ENCODE data around the gene HAUS5. TPM values are rescaled to one million over a fixed set of nuclear protein-coding genes. Genes with fewer than 3 reads are reported as not detected.
"Not testable (repeated sequence)": the region's sequence is repeated elsewhere in the genome, so short reads cannot be mapped to it uniquely, and the experiment has no call there.

The HAUS5 gene
- total RNA-seq, 4 donors from 2014 or later, result 7.9 to 17.8 (median 10.2) TPM

DNA sequence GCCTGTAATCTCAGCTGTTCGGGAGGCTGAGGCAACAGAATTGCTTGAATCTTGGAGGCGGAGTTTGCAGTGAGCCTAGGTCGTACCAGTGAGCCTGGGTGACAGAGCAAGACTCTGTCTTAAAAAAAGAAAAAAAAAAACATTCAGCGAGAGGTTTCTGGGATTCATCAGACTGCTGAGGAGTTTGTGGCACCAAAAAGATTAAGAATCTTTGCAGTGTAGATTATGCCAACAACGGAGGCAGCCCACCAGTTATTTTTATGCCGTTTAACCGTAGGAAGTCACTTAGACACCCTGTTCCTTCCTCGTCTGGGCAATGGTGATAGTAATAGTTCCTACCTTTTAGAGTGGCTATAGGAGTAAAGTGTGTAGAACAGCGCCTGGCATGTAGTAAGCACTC lies 38.0 kb downstream of the HAUS5 start:
- Histone ChIP-seq H3K27me3 (no peaks in the 10 kb centered on the region), H3K4me1 (peaks cover 10 to 15% of the 10 kb centered on the region in 2 donors), H3K36me3 (peaks cover 16 to 46% of the 10 kb centered on the region in 2 donors), H3K4me3 (replicated peaks in 1 of 3) (no peak overlapping the region), H3K27ac (no peak overlapping the region), H3K9me3 (no peaks in the 10 kb centered on the region)
- TF ChIP-seq POLR2A (IDR thresholded peaks at IDR 0.05), result no peak
- TF ChIP-seq, protein P1, sequence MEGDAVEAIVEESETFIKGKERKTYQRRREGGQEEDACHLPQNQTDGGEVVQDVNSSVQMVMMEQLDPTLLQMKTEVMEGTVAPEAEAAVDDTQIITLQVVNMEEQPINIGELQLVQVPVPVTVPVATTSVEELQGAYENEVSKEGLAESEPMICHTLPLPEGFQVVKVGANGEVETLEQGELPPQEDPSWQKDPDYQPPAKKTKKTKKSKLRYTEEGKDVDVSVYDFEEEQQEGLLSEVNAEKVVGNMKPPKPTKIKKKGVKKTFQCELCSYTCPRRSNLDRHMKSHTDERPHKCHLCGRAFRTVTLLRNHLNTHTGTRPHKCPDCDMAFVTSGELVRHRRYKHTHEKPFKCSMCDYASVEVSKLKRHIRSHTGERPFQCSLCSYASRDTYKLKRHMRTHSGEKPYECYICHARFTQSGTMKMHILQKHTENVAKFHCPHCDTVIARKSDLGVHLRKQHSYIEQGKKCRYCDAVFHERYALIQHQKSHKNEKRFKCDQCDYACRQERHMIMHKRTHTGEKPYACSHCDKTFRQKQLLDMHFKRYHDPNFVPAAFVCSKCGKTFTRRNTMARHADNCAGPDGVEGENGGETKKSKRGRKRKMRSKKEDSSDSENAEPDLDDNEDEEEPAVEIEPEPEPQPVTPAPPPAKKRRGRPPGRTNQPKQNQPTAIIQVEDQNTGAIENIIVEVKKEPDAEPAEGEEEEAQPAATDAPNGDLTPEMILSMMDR (IDR thresholded peaks at IDR 0.05), result no peak
- DNase-seq, result no peak
- WGBS, 2 donors, result 86 to 90% methylated on average over 9 of the region's 9 CpGs
- intact Hi-C loops (cut with DNase I), result no loop called here

DNA sequence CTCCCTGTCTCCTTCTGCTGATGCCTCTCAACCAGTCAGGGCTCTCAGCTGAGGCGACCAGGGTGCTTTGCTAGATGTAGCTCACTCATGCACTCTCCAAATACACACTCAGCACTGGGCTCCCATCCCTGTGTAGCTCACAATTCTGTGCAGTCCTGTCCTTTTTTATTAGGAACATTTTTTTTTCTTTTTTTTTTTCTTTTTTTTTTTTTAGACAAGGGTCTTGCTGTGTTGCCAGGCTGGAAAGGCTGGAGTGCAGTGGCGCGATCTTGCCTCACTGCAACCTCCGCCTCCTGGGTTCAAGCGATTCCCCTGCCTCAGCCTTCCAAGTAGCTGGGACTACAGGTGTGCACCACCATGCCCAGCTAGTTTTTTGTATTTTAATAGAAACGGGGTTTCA lies 42.3 kb downstream of the HAUS5 start:
- H3K9me3 ChIP-seq; H3K27ac ChIP-seq; H3K4me1 ChIP-seq; H3K27me3 ChIP-seq; intact Hi-C loops (cut with DNase I); DNase-seq; H3K4me3 ChIP-seq (replicated peaks in 1 of 3): not testable (repeated sequence)
- H3K36me3 ChIP-seq, result peaks cover 49 to 82% of the 10 kb centered on the region in 2 donors
- WGBS, 2 donors, result 96 to 97% methylated on average over 6 of the region's 6 CpGs

DNA sequence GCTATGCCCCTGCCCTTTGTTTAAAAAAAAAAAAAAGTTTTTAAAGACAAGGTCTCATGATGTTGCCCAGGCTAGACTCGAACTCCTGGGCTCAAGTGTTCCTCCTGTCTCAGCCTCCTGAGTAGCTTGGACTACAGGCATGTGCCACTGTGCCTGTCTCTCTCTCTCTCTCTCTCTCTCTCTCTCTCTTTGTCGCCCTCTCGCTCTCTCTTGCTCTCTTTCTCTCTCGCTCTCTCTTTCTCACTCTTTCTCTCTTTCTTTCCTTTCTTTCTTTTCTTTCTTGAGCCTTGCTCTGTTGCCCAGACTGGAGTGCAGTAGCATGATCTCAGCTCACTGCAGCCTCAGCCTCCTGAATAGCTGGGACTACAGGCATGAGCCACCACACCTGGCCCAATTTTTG lies 43.1 kb downstream of the HAUS5 start:
- no peak overlapping the region for H3K4me3 ChIP-seq (replicated peaks in 1 of 3)
- WGBS, 2 donors, result 94 to 97% methylated on average over 4 of the region's 4 CpGs
- H3K36me3 ChIP-seq, result peaks cover 56 to 82% of the 10 kb centered on the region in 2 donors
- no peaks in the 10 kb centered on the region for H3K4me1 ChIP-seq
- no peak for TF ChIP-seq POLR2A (IDR thresholded peaks at IDR 0.05)
- TF ChIP-seq, protein P1 (IDR thresholded peaks at IDR 0.05), result no peak
- intact Hi-C loops (cut with DNase I), result no loop called here
- H3K27me3 ChIP-seq, result no peaks in the 10 kb centered on the region
- no peak overlapping the region for H3K27ac ChIP-seq
- no peaks in the 10 kb centered on the region for H3K9me3 ChIP-seq
- no peak for DNase-seq

DNA sequence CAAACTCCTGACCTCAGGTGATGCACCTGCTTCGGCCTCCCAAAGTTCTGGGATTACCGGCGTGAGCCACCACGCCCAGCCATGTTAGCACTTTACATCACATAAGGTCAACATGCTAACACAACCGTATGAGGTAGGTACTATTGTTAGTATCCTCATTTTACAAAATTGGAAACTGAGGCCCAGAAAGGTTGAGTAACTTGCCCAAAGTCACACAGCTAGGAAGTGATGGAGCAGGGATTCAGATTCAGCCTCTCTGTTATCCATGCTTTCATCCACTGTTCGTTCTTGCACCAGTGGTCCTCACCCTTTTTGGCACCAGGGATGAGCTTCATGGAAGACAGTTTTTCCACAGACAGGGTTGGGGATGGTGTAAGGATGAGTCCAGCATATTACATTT lies 44.2 kb downstream of the HAUS5 start:
- no peak for DNase-seq
- Histone ChIP-seq H3K4me1 (no peaks in the 10 kb centered on the region), H3K27me3 (no peaks in the 10 kb centered on the region), H3K9me3 (no peaks in the 10 kb centered on the region), H3K27ac (no peak overlapping the region), H3K4me3 (replicated peaks in 1 of 3) (no peak overlapping the region), H3K36me3 (peaks cover 57 to 74% of the 10 kb centered on the region in 2 donors)
- WGBS, 2 donors, result 91 to 100% methylated on average over 6 of the region's 6 CpGs
- intact Hi-C loops (cut with DNase I), result no loop called here
- TF ChIP-seq, protein P1 (IDR thresholded peaks at IDR 0.05), result no peak
- no peak for TF ChIP-seq POLR2A (IDR thresholded peaks at IDR 0.05)

DNA sequence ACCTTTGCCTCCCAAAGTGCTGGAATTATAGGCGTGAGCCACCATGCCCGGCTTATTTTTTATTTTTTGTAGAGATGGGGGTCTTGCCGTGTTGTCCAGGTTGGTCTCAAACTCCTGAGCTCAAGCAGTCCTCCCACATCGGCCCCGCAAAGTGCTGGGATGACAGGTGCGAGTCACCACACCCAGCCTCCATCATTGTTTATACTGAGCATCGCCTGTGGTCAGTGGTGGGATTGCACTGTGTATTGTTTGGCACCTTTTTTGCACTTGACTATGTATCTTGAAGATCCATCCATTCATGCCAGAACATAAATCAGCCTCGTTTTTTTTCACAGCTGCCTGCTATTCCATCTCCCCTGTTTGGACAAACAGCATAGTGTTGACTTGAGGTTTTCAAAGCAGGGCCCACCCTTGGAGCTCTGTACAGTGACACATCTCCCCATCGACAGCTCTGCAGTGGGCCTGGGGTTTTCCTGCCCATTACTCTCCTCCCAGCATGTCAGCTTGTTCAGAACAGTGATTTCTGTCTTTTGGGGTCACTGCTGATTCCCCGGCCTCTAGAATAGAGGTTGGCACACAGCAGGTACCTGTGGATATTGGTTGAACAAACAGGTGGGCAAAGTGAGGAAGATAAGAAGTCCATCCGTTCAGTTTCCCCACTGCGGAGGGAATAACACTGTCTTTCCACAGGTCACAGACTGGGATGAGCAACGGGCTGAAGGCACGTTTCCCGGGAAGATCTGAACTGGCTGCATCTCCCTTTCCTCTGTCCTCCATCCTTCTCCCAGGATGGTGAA lies 45.6 kb downstream of the HAUS5 start:
- intact Hi-C loops (cut with DNase I), result no loop called here
- no peak for TF ChIP-seq POLR2A (IDR thresholded peaks at IDR 0.05)
- TF ChIP-seq, protein P1 (IDR thresholded peaks at IDR 0.05), result no peak
- Histone ChIP-seq H3K9me3 (no peaks in the 10 kb centered on the region), H3K36me3 (peaks cover 57 to 61% of the 10 kb centered on the region in 2 donors), H3K4me1 (no peaks in the 10 kb centered on the region), H3K4me3 (replicated peaks in 1 of 3) (no peak overlapping the region), H3K27ac (no peak overlapping the region), H3K27me3 (no peaks in the 10 kb centered on the region)
- DNase-seq, result no peak
- 88 to 95% methylated on average over 15 of the region's 15 CpGs for WGBS, 2 donors

Measured in thyroid gland (tissue), 4 donors.